ENCODE data around the gene MAST4. TPM values are rescaled to one million over a fixed set of nuclear protein-coding genes. Genes with fewer than 3 reads are reported as not detected.

Gene MAST4
- total RNA-seq, 1 donor = 12.7 TPM

- DNase-seq (ENCODE audit: insufficient read length, low spot score, missing footprints) = peak; percentile 89
- Histone ChIP-seq H3K4me1 (ENCODE audit: insufficient read depth, low read length) (peaks cover 19% of the 10 kb centered on the region), H3K27me3 (ENCODE audit: insufficient read depth, low read length) (no peaks in the 10 kb centered on the region), H2AFZ (ENCODE audit: low read length) (peak overlapping the region; percentile 66), H3K79me2 (ENCODE audit: insufficient read depth, low read length) (peaks cover 40% of the 10 kb centered on the region), H3K36me3 (ENCODE audit: insufficient read depth, low read length) (no peaks in the 10 kb centered on the region), H3K9me3 (ENCODE audit: low read depth, low read length) (no peaks in the 10 kb centered on the region), H3K4me2 (ENCODE audit: insufficient read depth, low read length) (peak overlapping the region; percentile 93), H4K20me1 (ENCODE audit: insufficient read depth, low read length) (no peaks in the 10 kb centered on the region), H3K27ac (ENCODE audit: low read depth, low read length) (peak overlapping the region; percentile 69), H3K4me3 (ENCODE audit: insufficient read depth, low read length) (peak overlapping the region; percentile 76)
- no peak for TF ChIP-seq CTCF (IDR thresholded peaks at IDR 0.05; ENCODE audit: extremely low read depth, low read depth, low read length)
These were observed 407.9 kb downstream of the MAST4 start for GRCh38 chr5:67003935-67004729.

GRCh38 chr5:67004730-67005350, 408.6 kb downstream of the MAST4 start:
- Histone ChIP-seq H3K27ac (ENCODE audit: low read depth, low read length) (peak overlapping the region; percentile 69), H4K20me1 (ENCODE audit: insufficient read depth, low read length) (no peaks in the 10 kb centered on the region), H3K27me3 (ENCODE audit: insufficient read depth, low read length) (no peaks in the 10 kb centered on the region), H3K9me3 (ENCODE audit: low read depth, low read length) (no peaks in the 10 kb centered on the region), H3K4me1 (ENCODE audit: insufficient read depth, low read length) (peaks cover 19% of the 10 kb centered on the region), H3K79me2 (ENCODE audit: insufficient read depth, low read length) (peaks cover 46% of the 10 kb centered on the region), H3K4me3 (ENCODE audit: insufficient read depth, low read length) (peak overlapping the region; percentile 76), H3K4me2 (ENCODE audit: insufficient read depth, low read length) (peak overlapping the region; percentile 93), H3K36me3 (ENCODE audit: insufficient read depth, low read length) (no peaks in the 10 kb centered on the region), H2AFZ (ENCODE audit: low read length) (peak overlapping the region; percentile 66)
- TF ChIP-seq CTCF (IDR thresholded peaks at IDR 0.05; ENCODE audit: extremely low read depth, low read depth, low read length) = no peak
- no peak for DNase-seq (ENCODE audit: insufficient read length, low spot score, missing footprints)

GRCh38 chr5:67005737-67006499, 409.7 kb downstream of the MAST4 start:
- H2AFZ ChIP-seq (ENCODE audit: low read length) = no peak overlapping the region
- no peak overlapping the region for H3K27ac ChIP-seq (ENCODE audit: low read depth, low read length)
- H3K4me1 ChIP-seq (ENCODE audit: insufficient read depth, low read length) = peaks cover 24% of the 10 kb centered on the region
- H3K9me3 ChIP-seq (ENCODE audit: low read depth, low read length) = no peaks in the 10 kb centered on the region
- peak overlapping the region; percentile 76 for H3K4me3 ChIP-seq (ENCODE audit: insufficient read depth, low read length)
- no peaks in the 10 kb centered on the region for H3K27me3 ChIP-seq (ENCODE audit: insufficient read depth, low read length)
- H3K36me3 ChIP-seq (ENCODE audit: insufficient read depth, low read length) = no peaks in the 10 kb centered on the region
- no peak for DNase-seq (ENCODE audit: insufficient read length, low spot score, missing footprints)
- no peak for TF ChIP-seq CTCF (IDR thresholded peaks at IDR 0.05; ENCODE audit: extremely low read depth, low read depth, low read length)
- no peaks in the 10 kb centered on the region for H4K20me1 ChIP-seq (ENCODE audit: insufficient read depth, low read length)
- H3K79me2 ChIP-seq (ENCODE audit: insufficient read depth, low read length) = peaks cover 57% of the 10 kb centered on the region
- H3K4me2 ChIP-seq (ENCODE audit: insufficient read depth, low read length) = peak overlapping the region; percentile 93

- DNase-seq (ENCODE audit: insufficient read length, low spot score, missing footprints) = no peak
- H3K4me2 ChIP-seq (ENCODE audit: insufficient read depth, low read length) = peak overlapping the region; percentile 93
- no peak overlapping the region for H3K27ac ChIP-seq (ENCODE audit: low read depth, low read length)
- peaks cover 57% of the 10 kb centered on the region for H3K79me2 ChIP-seq (ENCODE audit: insufficient read depth, low read length)
- H2AFZ ChIP-seq (ENCODE audit: low read length) = no peak overlapping the region
- no peaks in the 10 kb centered on the region for H4K20me1 ChIP-seq (ENCODE audit: insufficient read depth, low read length)
- no peaks in the 10 kb centered on the region for H3K27me3 ChIP-seq (ENCODE audit: insufficient read depth, low read length)
- H3K4me3 ChIP-seq (ENCODE audit: insufficient read depth, low read length) = no peak overlapping the region
- H3K9me3 ChIP-seq (ENCODE audit: low read depth, low read length) = no peaks in the 10 kb centered on the region
- H3K36me3 ChIP-seq (ENCODE audit: insufficient read depth, low read length) = no peaks in the 10 kb centered on the region
- H3K4me1 ChIP-seq (ENCODE audit: insufficient read depth, low read length) = peaks cover 30% of the 10 kb centered on the region
- TF ChIP-seq CTCF (IDR thresholded peaks at IDR 0.05; ENCODE audit: extremely low read depth, low read depth, low read length) = no peak
These were observed 410.3 kb downstream of the MAST4 start for GRCh38 chr5:67006500-67006848.
